ENCODE results near the gene ZNF423.
A peak's percentile ranks its signal among the peaks of the same experiment; 100 is the strongest.

The ZNF423 gene

DNA sequence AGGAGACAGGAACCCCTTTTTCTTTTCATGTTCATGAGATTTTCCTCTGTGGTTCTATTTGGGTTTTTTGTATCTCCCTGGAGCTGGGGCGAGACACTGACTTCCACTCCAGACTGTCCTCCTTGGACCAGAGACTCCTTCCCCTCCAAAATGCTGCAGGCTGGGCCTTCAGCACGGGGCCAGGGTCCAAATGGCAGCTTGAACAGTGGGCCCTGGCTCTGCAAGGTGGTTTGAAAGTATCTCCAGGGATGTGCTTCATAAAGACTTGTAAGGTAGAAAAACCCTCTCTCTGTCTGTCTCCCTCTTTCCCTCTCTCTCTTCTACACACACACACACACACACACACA lies 236.1 kb downstream of the ZNF423 start:
- no peak for DNase-seq

- no peak for DNase-seq
These were observed 237.0 kb downstream of the ZNF423 start for GRCh38 chr16:49618955-49619354.

GRCh38 chr16:49617710-49618330 lies 238.1 kb downstream of the ZNF423 start:
- DNase-seq, result no peak

- no peak for DNase-seq
These were observed 238.8 kb downstream of the ZNF423 start for GRCh38 chr16:49617016-49617629.

DNA sequence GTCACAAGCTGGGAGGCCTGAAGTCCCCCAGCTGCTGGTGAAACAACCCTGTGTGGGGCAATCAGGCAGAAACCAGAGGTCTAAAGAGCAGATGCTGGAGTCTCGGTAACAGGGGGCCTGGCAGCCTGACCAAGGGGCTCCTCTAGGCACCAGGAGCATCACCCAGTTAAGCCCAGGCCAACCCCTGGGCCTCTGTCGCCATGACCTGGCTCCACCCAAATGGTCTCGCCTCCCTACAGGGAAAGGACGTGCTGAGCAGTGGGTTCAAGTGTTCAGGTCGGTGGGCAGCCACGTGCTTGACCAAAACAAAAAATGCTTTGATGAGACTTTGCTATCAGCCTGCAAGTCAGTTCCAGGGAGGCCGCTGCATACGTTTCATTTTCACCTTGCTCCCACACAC lies 240.3 kb downstream of the ZNF423 start:
- no peak for DNase-seq

GRCh38 chr16:49610983-49611382 lies 244.9 kb downstream of the ZNF423 start:
- no peak for DNase-seq

DNA sequence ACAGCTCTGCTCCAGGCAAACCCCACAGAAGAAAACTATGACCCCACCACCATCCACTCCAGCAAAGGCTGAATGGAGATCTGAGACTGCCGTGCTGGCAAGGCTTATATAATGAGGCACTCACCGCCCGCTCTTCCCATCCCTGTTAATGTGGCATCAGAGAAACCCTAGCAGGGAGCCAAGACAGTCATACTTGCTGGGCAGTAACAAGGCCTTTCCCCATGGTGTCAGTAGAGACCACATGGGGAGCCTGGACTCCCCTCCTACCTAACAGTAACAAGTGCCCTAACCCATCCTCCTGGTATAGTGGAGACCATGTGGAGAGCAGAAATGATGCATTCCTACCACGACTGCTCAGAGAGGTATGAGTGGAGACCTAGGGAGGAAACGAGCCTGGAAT lies 247.1 kb downstream of the ZNF423 start:
- DNase-seq, result no peak

- no peak for DNase-seq
These were observed 247.8 kb downstream of the ZNF423 start for GRCh38 chr16:49608098-49608497.

DNA sequence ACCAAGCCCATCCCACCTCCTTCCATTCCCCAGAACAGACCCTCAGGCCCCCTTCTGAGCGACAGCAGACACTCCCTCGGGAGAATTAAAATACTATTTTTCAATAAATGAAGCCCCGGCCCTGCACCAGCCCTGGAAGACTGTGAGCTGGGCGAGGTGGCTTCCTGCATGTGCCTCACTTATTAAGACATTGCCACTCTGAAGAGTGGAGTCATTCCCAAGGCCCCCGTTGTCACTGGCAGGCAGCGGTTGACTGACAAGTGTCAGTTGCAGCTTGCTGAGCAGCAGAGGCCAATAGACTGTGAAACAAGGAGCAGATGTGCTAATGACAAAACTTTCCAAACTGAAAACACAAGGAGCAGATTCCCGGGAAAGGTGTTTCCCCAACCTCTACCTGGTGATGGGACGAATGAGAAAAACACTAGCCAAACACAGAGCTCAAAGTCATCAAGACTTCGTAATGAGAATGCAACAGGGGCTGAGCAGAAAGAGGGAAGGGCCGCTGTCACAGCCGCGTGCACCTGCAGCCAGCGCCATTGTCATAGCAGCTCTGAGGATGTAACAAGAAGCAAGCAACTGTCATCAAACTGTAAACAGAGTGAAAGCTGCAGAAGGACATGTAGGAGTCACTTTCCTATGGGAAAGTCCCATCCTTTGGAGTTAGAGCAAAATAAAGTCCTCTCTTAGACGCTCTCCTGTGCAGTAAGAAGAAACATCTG lies 250.2 kb downstream of the ZNF423 start:
- no peak for DNase-seq

GRCh38 chr16:49604602-49605001 lies 251.3 kb downstream of the ZNF423 start:
- DNase-seq, result no peak

- DNase-seq, result no peak
These were observed 252.0 kb downstream of the ZNF423 start for GRCh38 chr16:49603956-49604355.

GRCh38 chr16:49602976-49603310 lies 253.0 kb downstream of the ZNF423 start:
- no peak for DNase-seq

GRCh38 chr16:49602201-49602975 lies 253.5 kb downstream of the ZNF423 start:
- no peak for DNase-seq

GRCh38 chr16:49601576-49601975 lies 254.3 kb downstream of the ZNF423 start:
- no peak for DNase-seq

DNA sequence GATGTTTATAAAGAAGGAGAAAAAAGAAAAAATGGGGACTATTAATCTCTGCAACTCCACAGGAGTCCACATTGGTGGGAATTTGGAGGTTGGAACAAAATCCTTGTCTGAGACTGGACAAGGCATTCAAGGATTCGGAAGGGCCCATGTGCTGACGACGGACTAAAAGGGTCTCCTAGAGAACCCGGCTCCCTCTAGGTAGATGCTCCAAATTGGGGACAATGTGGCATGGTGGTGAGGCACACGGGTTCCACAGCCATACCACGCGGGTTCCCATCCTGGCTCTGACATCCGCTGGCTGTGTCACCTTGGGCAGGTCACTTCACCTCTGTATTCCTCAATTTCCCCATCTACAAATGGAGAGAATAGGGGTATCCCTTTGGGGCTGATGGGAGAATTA lies 254.9 kb downstream of the ZNF423 start:
- no peak for DNase-seq

- DNase-seq, result no peak
These were observed 255.4 kb downstream of the ZNF423 start for GRCh38 chr16:49600536-49600935.

- no peak for DNase-seq
These were observed 256.2 kb downstream of the ZNF423 start for GRCh38 chr16:49599704-49600103.

DNA sequence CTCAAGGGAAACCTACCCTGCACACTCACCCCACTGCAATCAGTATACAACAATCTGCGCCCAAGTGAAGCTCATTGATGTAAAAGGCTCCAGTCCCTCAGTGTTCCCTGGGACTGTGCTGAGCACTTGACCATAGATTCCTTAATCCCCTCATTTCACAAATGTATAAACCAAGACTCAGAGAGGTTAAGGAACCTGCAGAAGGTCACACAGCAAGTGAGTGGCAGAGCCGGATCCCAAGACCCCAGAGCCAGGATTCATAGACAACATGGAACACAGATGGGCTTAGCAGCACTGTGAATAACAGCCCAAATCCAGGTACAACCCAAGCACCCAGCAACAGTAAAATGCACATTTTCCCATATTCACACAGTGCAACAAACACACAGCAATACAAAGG lies 256.6 kb downstream of the ZNF423 start:
- DNase-seq, result no peak

DNA sequence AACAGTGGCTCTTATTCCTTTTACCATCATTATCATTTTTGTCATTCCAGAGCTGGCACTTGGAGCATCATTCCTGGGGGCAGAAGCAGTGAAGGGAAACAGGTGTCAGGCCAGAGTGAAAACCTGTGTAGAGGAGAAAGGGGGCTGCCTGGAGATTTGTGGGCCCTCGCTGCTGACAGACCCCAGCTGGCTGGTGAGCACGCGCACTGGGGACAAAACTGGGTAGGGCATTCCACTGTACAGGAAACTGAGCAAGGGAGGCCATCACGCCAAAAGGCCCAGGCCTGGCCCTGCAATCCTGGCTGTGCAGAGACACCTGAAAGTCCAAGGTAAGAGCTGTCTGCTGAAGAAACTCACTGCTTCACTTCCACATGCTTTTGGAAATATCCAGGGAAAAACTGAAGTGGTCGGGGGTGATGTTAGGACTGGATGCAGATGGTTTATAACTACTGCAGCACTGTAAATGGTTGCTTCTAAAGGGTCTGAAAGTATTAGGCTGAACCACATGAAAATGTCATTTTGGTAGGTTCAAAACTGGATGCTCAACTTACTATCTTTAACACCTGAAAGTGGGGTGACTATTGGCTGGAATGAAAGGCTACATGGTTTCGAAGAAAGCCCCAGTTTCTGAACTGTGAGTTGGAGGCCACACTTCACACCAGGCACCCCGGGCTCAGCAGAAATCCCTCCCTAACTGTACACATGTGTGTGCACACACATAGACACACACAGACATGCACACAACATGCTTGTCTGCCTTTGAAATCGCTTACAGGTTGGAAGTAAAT lies 257.3 kb downstream of the ZNF423 start:
- DNase-seq, result no peak

- DNase-seq, result no peak
These were observed 258.1 kb downstream of the ZNF423 start for GRCh38 chr16:49597796-49598195.

DNA sequence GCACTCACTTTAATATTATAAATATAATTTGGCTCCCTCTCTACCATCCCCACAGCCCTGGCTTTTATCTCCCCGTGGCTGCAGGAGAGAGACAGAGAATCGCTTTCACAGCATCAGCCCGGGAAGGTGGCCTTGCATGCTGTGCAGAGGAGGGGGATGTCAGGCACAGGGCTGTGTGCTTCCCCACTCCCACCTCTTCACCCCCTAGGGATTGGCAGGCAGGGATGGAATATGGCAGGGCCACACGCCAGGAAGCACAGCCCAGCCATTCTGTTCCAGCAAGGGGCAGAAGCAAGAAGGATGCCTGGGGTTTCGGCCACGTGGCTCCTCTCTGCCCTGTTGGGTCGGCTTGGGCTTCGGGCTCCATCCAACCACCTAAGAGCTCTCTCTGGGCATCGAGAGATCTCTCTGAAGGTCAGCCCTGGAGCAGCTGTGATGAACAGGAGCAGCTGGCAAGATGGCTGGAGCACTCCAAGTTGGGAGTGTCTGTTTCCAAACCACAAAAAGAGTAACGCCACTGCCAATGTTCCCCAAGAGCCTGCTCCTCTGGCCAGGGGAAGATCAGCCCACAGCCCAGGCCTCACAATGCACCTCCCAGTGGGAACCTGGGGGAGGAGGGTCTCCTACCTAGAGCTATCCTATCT lies 259.1 kb downstream of the ZNF423 start:
- DNase-seq, result no peak

DNA sequence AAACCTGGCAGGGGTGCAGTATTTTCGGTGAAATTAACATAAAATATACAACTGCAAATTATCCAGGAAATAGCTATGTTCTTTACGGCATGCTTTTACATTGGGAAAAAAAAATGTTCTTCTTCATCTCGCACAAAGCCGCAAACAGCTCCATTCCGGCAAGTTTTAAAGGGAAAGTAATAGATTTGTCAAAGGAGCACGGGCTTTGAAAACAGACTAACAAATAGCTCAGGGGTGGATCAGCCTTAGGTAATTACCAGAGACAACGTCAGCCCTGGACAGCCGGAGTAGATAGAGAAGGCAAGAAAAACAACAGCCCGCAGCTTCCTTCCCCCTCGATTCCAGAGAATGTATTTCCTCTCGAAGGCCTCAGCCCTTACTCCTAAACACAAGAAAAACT lies 259.8 kb downstream of the ZNF423 start:
- peak; percentile 19 for DNase-seq
